Subcutaneous adipose tissue (tissue), 4 donors: Measurements from ENCODE around the gene NR2F1. TPM values are rescaled to one million over a fixed set of nuclear protein-coding genes. Genes with fewer than 3 reads are reported as not detected.

Source experiments
- CTCF ChIP-seq: fragments of 450-650 bp; IDR thresholded peaks from one replicate; pipeline ENCODE4 v1.5.1; 2016; ENCODE audit warnings: low read depth, mild to moderate bottlenecking, control low read depth, antibody characterized with exemption, moderate library complexity
- total RNA-seq, 4 donors: library from RNA; depleted of rRNA; stranded (reverse); fragments of >200 nt; gene quantifications; one replicate each; pipeline ENCODE4 v1.1.0, GENCODE V29; 2016

NR2F1 gene
- total RNA-seq, 4 donors from 2014 or later = 1.5 to 7.8 (median 2.4) TPM

GRCh38 chr5:93585041-93585766 is 2.2 kb downstream of the NR2F1 start:
- TF ChIP-seq CTCF = no peak

- no peak for TF ChIP-seq CTCF
These were observed 2.9 kb downstream of the NR2F1 start for GRCh38 chr5:93585767-93586385.

GRCh38 chr5:93586736-93587596 is 3.9 kb downstream of the NR2F1 start:
- no peak for TF ChIP-seq CTCF

- no peak for TF ChIP-seq CTCF
These were observed 4.8 kb downstream of the NR2F1 start for GRCh38 chr5:93587597-93588351.

- TF ChIP-seq CTCF = no peak
These were observed 5.5 kb downstream of the NR2F1 start for GRCh38 chr5:93588352-93589151.

- TF ChIP-seq CTCF = no peak
These were observed 6.3 kb downstream of the NR2F1 start for GRCh38 chr5:93589152-93589828.
